CD4-positive, alpha-beta T cell treated with Interleukin-15 for 1 hour (primary cell): ENCODE measurements around the gene KIF18A.
"Not testable (repeated sequence)": the region's sequence is repeated elsewhere in the genome, so short reads cannot be mapped to it uniquely, and the experiment has no call there.

ENCODE experiments used
- DNase-seq: peaks from one replicate; pipeline ENCODE4 v3.0.0-alpha.2; 2020

KIF18A gene

GRCh38 chr11:28106353-28107043 lies 1.5 kb downstream of the KIF18A start:
- no peak for DNase-seq

- DNase-seq: no peak
Measured at GRCh38 chr11:28105869-28106268, 2.1 kb downstream of the KIF18A start.

DNA sequence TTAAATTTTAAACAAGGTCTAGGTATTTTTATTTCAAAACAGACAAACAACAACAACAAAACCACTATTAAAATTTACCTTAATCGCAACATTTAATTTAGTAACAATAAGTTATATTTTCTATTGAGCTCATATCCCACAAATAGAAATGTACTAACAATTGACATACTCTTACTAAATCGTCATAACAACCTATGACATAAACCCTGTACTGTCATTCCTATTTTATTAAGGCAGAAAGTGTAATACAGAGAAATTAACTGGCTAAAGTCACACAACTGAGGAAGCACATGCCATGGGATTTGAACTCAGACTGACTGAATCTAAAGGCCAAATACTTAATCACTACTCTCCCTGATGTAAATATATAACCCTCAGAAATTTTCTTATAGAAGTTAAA lies 3.0 kb downstream of the KIF18A start:
- DNase-seq: no peak

DNA sequence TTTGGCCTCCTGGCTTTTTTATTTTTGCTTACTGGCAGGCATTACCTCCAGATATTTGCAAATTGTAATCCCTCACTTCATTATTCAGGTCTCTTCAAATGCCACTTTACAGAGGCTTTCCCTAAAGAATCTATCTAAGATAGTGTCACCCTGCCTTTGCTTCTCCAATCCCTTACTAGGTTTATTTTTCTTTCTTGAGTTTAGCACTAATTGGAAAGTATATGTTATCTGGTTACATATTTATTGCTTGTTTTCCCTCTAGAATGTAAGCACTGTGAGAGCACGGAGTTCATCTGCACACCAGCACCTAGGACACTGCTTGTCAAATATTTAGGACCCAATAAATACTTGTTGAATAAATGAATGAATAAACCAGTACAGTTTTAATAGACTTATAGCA lies 3.5 kb downstream of the KIF18A start:
- no peak for DNase-seq

DNA sequence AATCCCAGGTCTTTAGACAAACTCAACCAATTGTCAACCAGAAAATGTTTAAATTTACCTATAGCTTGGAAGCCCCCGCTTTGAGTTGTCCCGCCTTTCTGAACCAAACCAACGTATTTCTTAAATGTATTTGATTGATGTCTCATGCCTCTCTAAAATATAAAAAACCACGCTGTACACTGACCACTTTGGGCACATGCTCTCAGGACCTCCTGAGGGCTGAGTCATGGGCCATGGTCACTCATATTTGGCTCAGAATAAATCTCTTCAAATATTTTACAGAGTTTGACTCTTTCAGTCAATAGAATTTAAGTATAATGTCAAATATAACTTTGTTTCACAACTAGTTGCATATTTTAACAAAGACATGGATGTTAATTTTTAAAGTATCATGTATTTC lies 5.7 kb downstream of the KIF18A start:
- not testable (repeated sequence) for DNase-seq

- no peak for DNase-seq
Measured at GRCh38 chr11:28100665-28101064, 7.3 kb downstream of the KIF18A start.

DNA sequence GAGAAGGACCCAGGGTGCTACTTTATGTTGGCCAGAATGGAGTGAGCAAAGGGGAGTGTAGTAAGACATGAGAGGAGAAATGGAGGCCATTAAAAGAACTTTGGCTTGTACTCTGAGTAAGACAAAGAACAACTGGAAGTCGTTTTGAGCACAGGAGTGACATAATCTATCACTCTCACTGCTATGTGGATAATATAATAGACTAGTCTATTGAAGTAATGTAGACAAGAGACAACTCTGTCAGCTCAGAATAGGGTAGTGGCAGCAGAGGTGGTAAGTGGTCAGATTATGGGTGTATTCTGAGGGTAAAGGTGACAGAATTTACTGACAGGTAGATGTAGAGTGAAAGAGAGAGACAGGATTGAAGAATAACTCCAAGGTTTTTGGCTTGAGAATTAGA lies 8.2 kb downstream of the KIF18A start:
- DNase-seq: no peak

DNA sequence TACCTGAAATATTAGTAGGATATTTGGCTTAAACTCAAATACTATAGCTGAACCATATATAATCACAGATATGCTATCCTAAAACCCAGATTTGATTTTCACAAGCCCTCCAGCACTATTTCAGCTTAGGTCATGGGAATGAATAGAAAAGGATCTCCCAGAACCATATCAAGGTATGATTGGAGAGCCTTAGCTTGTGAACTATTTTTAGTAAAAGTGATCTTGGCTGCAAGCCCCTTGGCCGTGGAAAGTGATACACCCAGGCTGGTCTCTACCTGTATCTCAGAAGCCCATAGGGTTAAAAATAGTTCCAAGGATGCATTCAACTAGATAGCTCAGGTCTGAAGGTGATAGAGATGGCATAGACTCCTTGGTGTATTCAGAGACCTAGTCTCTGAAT lies 9.7 kb downstream of the KIF18A start:
- DNase-seq: no peak

DNA sequence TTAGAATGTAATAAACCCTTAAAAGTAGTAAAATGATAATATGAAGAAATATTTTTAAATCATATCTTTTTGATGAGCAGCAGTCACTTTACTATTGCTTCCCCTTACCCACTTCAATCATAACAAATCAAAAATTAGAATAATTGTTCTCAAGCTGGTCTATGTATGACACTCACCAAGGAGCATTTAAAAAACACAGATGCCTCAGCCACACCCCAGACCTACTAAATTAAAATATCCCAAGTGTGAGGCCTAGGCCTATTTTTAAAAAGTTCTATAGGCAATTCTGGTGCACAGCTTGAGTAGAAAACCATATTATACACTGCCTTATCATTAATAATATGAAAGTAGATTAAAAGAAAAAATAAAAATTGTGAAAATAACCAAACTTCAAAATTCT lies 15.2 kb downstream of the KIF18A start:
- no peak for DNase-seq

- DNase-seq: no peak
Measured at GRCh38 chr11:28090052-28090749, 17.8 kb downstream of the KIF18A start.

DNA sequence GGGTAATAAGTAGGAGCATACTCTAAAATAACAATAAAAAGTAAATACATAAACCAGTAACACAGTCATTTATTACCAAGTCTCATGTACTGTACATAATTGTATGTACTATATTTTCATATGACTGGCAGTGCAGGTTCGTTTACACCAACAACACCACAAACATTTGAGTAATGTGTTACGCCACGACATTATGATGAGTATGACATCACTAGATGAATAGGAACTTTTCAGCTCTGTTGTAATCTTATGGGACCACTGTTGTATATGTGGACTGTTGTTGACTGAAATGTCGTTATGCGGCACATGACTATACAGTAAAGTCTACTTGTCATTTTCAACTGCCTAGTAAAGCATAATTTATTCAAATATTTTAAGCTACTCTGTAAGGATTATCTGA lies 18.6 kb downstream of the KIF18A start:
- DNase-seq: no peak

DNA sequence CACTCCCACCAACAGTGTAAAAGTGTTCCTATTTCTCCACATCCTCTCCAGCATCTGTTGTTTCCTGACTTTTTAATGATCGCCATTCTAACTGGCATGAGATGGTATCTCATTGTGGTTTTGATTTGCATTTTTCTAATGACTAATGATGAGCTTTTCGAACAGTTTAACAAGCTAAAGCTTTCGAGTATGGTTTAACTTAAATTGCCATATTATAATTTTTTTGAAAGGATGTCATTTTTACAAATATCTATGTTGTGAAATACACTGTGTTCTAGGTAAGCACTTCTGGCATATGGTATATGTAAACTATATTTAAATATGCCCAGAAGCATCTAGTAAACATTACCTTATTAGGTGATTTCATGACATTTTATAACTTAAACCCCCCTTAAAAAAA lies 20.3 kb downstream of the KIF18A start:
- DNase-seq: not testable (repeated sequence)

DNA sequence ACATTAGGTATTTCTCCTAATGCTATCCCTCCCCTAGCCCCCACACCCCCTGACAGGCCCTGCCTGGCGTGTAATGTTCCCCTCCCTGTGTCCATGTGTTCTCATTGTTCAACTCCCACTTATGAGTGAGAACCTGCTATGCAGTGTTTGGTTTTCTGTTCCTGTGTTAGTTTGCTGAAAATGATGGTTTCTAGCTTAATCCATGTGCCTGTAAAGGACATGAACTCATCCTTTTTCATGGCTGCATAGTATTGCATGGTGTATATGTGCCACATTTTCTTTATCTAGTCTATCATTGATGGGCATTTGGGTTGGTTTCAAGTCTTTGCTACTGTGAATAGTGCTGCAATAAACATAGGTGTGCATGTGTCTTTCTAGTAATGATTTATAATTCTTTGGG lies 20.8 kb downstream of the KIF18A start:
- DNase-seq: not testable (repeated sequence)

DNA sequence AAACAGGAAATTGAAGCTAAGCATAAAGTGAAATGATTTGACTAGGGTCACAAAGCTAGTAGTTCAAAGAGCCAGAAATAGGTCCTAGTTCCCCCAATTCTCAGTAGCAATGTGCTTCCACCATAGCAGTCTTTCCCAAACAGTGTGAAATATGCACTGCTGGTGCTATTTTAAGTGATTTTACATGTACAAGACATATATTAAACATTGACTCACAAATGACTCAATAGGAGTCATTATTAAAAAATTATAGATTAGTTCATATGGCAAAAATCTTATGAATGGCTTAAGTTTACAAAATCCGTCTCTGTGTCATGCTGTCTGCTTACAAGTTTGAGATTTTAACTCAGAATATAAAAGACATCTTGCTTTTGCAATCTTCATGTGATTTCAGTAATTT lies 21.4 kb downstream of the KIF18A start:
- no peak for DNase-seq

GRCh38 chr11:28083118-28083517 lies 24.8 kb downstream of the KIF18A start:
- DNase-seq: no peak

DNA sequence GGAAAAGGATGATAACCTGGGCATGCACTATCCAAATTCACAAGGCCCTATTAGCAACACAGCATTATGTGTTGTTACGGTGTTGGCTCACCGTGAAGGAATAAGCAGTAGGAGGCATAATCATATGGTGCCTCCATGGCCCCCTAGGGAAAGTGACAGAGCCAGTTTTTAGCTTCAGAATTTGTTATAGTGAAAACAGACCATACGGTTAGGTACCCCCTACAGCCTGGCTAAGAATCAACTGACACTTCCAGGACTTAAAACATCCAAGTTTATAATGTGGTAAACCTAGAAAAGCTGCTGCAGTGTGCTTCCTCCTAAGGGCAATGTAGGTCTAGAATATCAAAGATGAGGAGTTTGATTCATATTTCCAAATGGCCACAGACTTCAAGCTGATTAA lies 30.4 kb downstream of the KIF18A start:
- DNase-seq: no peak

- DNase-seq: no peak
Measured at GRCh38 chr11:28072321-28072720, 35.6 kb downstream of the KIF18A start.

- DNase-seq: no peak
Measured at GRCh38 chr11:28071305-28071704, 36.7 kb downstream of the KIF18A start.

- no peak for DNase-seq
Measured at GRCh38 chr11:28058333-28058732, 49.6 kb downstream of the KIF18A start.

DNA sequence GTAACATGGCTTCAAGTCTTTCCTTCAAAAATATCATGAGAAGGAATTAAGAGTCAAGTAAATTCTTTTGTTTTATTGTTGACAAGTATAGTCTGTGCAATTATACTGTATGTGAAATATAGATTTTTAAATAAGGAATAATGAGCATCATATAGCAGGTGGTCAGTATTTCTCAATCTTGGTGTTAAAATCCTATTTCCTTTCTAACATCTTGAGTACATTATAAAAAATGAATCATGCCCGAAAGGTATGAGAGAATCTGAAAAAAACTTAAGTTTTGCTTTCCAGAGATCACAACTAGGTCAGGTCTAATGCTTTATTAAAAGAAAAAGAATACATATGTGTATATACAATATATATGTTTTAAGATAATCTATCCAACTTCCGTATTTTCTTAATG lies 53.1 kb downstream of the KIF18A start:
- no peak for DNase-seq

DNA sequence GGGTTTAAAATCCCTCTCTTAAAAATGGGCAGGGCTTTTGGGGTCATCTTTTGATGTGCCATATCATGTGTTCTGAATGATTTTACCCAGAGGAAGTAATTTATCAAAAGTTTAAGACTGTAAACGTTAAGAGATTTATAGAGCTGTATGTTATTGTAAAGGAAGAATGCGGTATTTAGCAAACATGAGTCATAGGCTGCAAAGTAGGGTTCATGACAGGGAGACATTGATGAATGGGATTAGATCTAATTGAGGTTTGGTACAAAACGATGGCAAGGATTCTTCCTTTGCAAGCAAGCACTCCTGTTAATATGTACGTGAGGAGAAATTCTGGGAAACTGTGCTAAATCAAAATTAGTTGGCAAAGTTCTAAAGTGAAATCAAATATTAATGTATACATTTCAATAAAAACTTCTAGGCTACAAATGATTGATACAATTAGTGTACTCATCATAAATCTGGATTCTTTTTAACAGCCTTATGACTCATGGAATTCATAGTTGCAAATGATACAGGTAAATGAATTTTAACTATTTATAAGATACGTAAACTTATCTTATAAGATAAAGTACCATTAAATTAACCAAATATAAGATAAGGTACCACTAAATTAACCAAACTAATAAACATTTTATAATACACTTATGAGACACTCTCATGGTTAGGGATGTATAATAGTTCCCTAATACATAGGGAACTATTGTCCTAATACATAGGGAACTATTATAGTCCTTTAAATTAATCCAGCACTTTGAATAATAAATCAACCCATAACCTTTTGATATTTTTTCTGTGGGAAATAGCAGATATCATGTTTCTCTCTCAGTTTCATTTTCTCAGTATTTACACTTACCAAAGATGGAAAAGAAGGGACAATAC lies 58.4 kb downstream of the KIF18A start:
- DNase-seq: no peak

DNA sequence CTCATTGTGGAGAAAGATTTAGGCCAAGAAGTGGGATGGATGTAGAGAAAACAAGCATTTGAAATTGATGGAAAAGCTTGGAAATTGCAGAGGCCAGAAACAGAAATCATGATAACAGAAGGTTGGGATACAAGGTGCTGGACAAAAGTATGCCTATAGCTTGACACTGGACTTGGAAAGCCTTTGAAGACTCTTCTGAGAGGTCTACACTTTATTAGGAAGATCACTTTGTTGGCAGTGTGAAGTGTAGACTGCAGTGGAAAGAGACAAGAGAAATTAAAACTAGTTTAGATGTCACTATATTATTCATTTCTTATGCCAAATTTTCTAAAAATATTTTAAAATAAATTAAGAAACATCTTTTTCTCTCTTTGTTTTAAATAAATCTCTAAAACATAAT lies 59.1 kb downstream of the KIF18A start:
- no peak for DNase-seq

GRCh38 chr11:28043930-28044709 lies 63.8 kb downstream of the KIF18A start:
- DNase-seq: no peak
